ENCODE results near the gene CHML. TPM values are rescaled to one million over a fixed set of nuclear protein-coding genes. Genes with fewer than 3 reads are reported as not detected.

Gene CHML
- total and polyA plus RNA-seq, 12 donors = 0.30 to 10.0 (median 3.0) TPM

DNA sequence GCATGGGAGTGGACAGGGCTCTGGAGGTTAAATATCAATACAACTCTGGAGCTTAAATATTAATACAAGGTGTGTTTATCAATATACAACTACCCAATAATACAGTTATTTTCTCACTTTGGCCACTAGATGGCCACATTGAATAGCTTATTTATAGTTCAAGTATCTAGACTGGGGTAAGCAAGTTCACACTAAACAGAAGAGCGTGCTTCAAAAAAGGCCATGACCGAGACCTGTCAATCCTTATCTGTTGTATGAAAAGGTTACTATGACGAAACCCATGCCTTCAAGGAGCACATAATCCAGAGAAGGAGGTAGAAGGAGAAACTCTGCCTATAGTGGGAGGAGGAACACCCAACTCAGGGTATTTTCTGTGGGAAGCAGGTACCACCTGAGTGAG lies 29.1 kb downstream of the CHML start:
- H3K27ac ChIP-seq = no peak overlapping the region
- TF ChIP-seq POLR2A (IDR thresholded peaks at IDR 0.05) = no peak
- peak; percentile 71 to 84 (median 78) for TF ChIP-seq CTCF (IDR thresholded peaks at IDR 0.05)
- peaks cover 0 to 7% of the 10 kb centered on the region in 2 donors for H3K4me1 ChIP-seq (replicated peaks in 1 of 2)
- no peaks in the 10 kb centered on the region for H3K27me3 ChIP-seq
- DNase-seq = peak in 3 of 7 donors; percentile 18 to 31 (median 20)
- no peak overlapping the region for H3K4me3 ChIP-seq
- intact Hi-C loops (cut with DNase I) = loop anchor here in 1 of 2 donors (5.0 kb wide), 1 partner anchor 226 kb away; no protein-coding TSS in a partner anchor
- no peaks in the 10 kb centered on the region for H3K36me3 ChIP-seq (replicated peaks in 1 of 2)
- 4 to 8% (median 5%) methylated on average over 3 of the region's 3 CpGs for WGBS, 4 donors
- no peaks in the 10 kb centered on the region for H3K9me3 ChIP-seq (replicated peaks in 1 of 3)

DNA sequence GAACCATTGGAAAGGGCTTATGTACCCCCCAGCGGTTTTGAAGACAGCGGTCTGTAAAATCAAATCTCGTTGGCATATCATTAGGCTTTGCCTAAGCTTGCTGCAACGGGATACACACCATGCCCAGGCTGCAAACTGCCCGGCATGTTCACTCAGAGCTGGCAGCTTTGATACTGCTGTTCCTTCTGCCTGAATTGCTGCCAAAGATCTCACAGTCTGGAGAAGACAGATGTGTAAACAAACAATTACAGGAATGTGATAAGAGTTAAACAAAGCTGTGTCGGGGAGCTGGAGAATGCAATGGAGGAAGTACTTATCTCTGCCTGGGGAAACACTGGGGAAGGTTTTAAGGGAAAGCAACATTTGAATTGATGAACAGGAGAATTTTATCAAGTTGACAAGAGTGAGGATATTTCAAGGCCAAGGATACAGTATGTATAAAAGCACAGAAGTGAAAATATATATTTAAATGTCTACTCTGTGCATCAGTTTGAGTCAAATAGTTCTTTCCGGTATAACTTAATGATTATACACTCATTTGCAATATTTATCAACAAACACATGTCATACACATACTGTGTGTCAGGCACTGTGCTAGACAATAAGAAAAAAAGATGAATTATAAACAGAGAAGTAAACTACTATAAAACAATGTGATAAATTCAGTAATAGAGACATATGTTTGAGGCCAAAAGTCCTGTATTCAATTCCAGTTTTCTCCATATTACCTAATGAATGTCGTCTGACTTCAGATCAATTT lies 29.9 kb downstream of the CHML start:
- DNase-seq = peak in 3 of 7 donors; percentile 20 to 30 (median 23)
- Histone ChIP-seq H3K27me3 (no peaks in the 10 kb centered on the region), H3K4me1 (replicated peaks in 1 of 2) (peaks cover 0 to 7% of the 10 kb centered on the region in 2 donors), H3K4me3 (no peak overlapping the region), H3K9me3 (replicated peaks in 1 of 3) (no peaks in the 10 kb centered on the region), H3K36me3 (replicated peaks in 1 of 2) (no peaks in the 10 kb centered on the region), H3K27ac (no peak overlapping the region)
- intact Hi-C loops (cut with DNase I) = loop anchor here in 1 of 2 donors (5.0 kb wide), 1 partner anchor 227 kb away; no protein-coding TSS in a partner anchor
- no peak for TF ChIP-seq CTCF (IDR thresholded peaks at IDR 0.05)
- no peak for TF ChIP-seq POLR2A (IDR thresholded peaks at IDR 0.05)
- WGBS, 4 donors = 46 to 55% (median 53%) methylated on average over 8 of the region's 8 CpGs

DNA sequence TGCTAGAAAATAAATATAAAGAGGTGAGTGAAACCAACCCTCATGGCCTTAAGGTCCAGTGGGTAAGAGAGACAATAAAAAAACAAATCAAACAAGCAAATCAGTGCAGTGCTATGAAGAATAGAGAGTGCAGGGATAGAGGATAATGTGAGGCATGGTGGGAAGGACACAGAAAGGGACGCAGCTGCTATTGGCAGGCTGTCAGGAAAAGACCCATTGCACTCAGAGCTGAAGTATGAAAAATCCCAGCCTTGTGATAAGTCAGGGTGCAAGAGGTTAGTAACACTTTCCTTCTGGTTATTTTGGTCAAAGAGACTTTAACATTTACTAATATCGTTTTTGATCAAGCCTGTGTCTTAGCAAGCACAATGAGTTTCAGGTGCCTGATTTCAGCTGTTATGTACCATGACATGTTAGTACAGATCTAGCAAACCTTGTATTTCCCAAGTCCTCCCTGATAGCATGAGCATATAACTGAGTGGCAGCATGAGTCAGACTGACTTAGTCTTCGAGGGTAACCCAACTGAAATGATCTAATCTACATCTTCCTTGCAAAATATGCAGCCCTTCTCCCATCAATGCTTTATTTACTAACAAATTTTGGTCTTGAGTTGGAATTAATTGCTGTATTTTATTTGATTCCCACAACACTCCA lies 31.7 kb downstream of the CHML start:
- no peaks in the 10 kb centered on the region for H3K9me3 ChIP-seq (replicated peaks in 1 of 3)
- no peak for DNase-seq
- H3K4me1 ChIP-seq (replicated peaks in 1 of 2) = peaks cover 0 to 7% of the 10 kb centered on the region in 2 donors
- no peak overlapping the region for H3K27ac ChIP-seq
- TF ChIP-seq CTCF (IDR thresholded peaks at IDR 0.05) = no peak
- no peak for TF ChIP-seq POLR2A (IDR thresholded peaks at IDR 0.05)
- no peaks in the 10 kb centered on the region for H3K36me3 ChIP-seq (replicated peaks in 1 of 2)
- no peaks in the 10 kb centered on the region for H3K27me3 ChIP-seq
- 20 to 40% (median 35%) methylated on average over 3 of the region's 3 CpGs for WGBS, 4 donors
- intact Hi-C loops (cut with DNase I) = no loop called here
- no peak overlapping the region for H3K4me3 ChIP-seq

GRCh38 chr1:241607497-241607896 lies 32.7 kb downstream of the CHML start:
- H3K9me3 ChIP-seq (replicated peaks in 1 of 3) = no peaks in the 10 kb centered on the region
- no peak overlapping the region for H3K27ac ChIP-seq
- TF ChIP-seq CTCF (IDR thresholded peaks at IDR 0.05) (no peak), POLR2A (IDR thresholded peaks at IDR 0.05) (no peak)
- no peaks in the 10 kb centered on the region for H3K27me3 ChIP-seq
- no peak overlapping the region for H3K4me3 ChIP-seq
- H3K36me3 ChIP-seq (replicated peaks in 1 of 2) = no peaks in the 10 kb centered on the region
- no peak for DNase-seq
- intact Hi-C loops (cut with DNase I) = no loop called here
- peaks cover 0 to 7% of the 10 kb centered on the region in 2 donors for H3K4me1 ChIP-seq (replicated peaks in 1 of 2)
